Endothelial cell of umbilical vein (primary cell): Measurements from ENCODE around the gene GRM8. TPM values are rescaled to one million over a fixed set of nuclear protein-coding genes. Genes with fewer than 3 reads are reported as not detected.

ENCODE experiments used
- BruUV-seq: library from RNA; stranded (reverse); fragments of 400-500 nt; replicated peaks from 2 replicates; lab custom pipeline; 2021; lab: Mats Ljungman, UMichigan
- CTCF ChIA-PET: fragments of 300-600, 350-600 bp; sonication (Branson Sonifier 250); formaldehyde crosslinking; loops from one replicate; lab custom pipeline; 2021; ENCODE audit warnings: antibody characterized with exemption, inconsistent platforms; lab: Charles Lee
- POLR2A ChIA-PET: fragments of 300-600, 350-600 bp; sonication (Branson Sonifier 250); formaldehyde crosslinking; loops from one replicate; lab custom pipeline; 2021; ENCODE audit warnings: antibody characterized with exemption, inconsistent platforms; lab: Charles Lee
- DNase-seq: peaks from one replicate; pipeline ENCODE4 v3.0.0-alpha.2; 2011; ENCODE audit warnings: low read depth, low spot score
- FAIRE-seq: peaks from 2 replicates; lab custom pipeline; 2011; peaks lifted over from hg19 to GRCh38; lab: Jason Lieb, UNC
- H2AFZ ChIP-seq: 2 replicates; pipeline ENCODE4 v1.6.0; 2012; ENCODE audit warnings: low read depth, low read length, control low read depth, inconsistent platforms
- H3K27ac ChIP-seq: 2 replicates; pipeline ENCODE4 v1.5.1; 2011; ENCODE audit warnings: low read depth, mild to moderate bottlenecking, control low read depth, low read length, moderate library complexity; ENCODE audit not compliant: insufficient read depth
- H3K27me3 ChIP-seq, 2 experiments: 2 replicates each; pipeline versions ENCODE4 v1.6.0 to v1.6.1; 2011; ENCODE audit warnings: low read length in 2 of 2, mixed read lengths in 1 of 2; ENCODE audit not compliant: control insufficient read depth in 2 of 2, insufficient read depth in 2 of 2
- H3K36me3 ChIP-seq, 2 experiments: 2 replicates in 1 of 2; 3 replicates in 1 of 2; pipeline ENCODE4 v1.5.1; 2011; ENCODE audit warnings: low read length in 2 of 2, mild to moderate bottlenecking in 1 of 2, moderate library complexity in 1 of 2; ENCODE audit not compliant: control insufficient read depth in 2 of 2, insufficient read depth in 2 of 2; ENCODE audit errors: extremely low read depth in 1 of 2
- H3K4me1 ChIP-seq: 3 replicates; pipeline ENCODE4 v1.5.1; 2011; ENCODE audit warnings: mild to moderate bottlenecking, low read length; ENCODE audit not compliant: control insufficient read depth, insufficient read depth; ENCODE audit errors: extremely low read depth
- H3K4me2 ChIP-seq: 2 replicates; pipeline ENCODE4 v1.6.1; 2011; ENCODE audit warnings: low read length, control low read depth, mixed read lengths; ENCODE audit not compliant: insufficient read depth
- H3K4me3 ChIP-seq, 3 experiments: fragments of 200-600 bp in 1 of 3; sonication (generic), shearing (Covaris generic) in 1 of 3; replicated peaks in 1 of 3; 2 replicates each; pipeline ENCODE4 v1.5.1; 2011 to 2016; ENCODE audit warnings: control low read depth in 3 of 3, low read length in 3 of 3, mild to moderate bottlenecking in 2 of 3, inconsistent platforms in 1 of 3, low read depth in 1 of 3, moderate library complexity in 1 of 3; ENCODE audit not compliant: insufficient read depth in 1 of 3
- H3K79me2 ChIP-seq: 2 replicates; pipeline ENCODE4 v1.6.0; 2012; ENCODE audit warnings: low read length, inconsistent platforms; ENCODE audit not compliant: control insufficient read depth, insufficient read depth
- H3K9ac ChIP-seq: replicated peaks from 2 replicates; pipeline ENCODE3; 2011; ENCODE audit warnings: low read length, control low read depth; ENCODE audit not compliant: insufficient read depth; ENCODE audit errors: extremely low read depth
- H3K9me1 ChIP-seq: replicated peaks from 3 replicates; pipeline ENCODE4 v1.6.0; 2011; ENCODE audit warnings: mild to moderate bottlenecking, low read length; ENCODE audit not compliant: control insufficient read depth, insufficient read depth; ENCODE audit errors: extremely low read depth
- H3K9me3 ChIP-seq: replicated peaks from 2 replicates; pipeline ENCODE4 v1.5.1; 2012; ENCODE audit warnings: low read length, inconsistent platforms; ENCODE audit not compliant: control insufficient read depth, insufficient read depth
- H4K20me1 ChIP-seq: replicated peaks from 2 replicates; pipeline ENCODE3; 2011; ENCODE audit warnings: mild to moderate bottlenecking, low read length; ENCODE audit not compliant: control insufficient read depth, insufficient read depth; ENCODE audit errors: extremely low read depth
- CTCF ChIP-seq, 2 donors: IDR thresholded peaks; 1 replicate in 1 of 2; 2 replicates in 1 of 2; pipeline ENCODE4 v1.5.1; 2011; ENCODE audit warnings: low read length in 2 of 2, mild to moderate bottlenecking in 2 of 2, moderate library complexity in 2 of 2, control low read depth in 1 of 2, inconsistent platforms in 1 of 2, low read depth in 1 of 2; ENCODE audit not compliant: insufficient read depth in 1 of 2; ENCODE audit errors: extremely low read depth in 1 of 2
- EZH2 ChIP-seq: IDR thresholded peaks from 2 replicates; pipeline ENCODE4 v1.6.1; 2012; ENCODE audit warnings: borderline replicate concordance, low read depth, mild to moderate bottlenecking, moderate library complexity, low read length, inconsistent platforms; ENCODE audit not compliant: severe bottlenecking
- FOS ChIP-seq: IDR thresholded peaks from 2 replicates; pipeline ENCODE4 v1.6.1; 2011; ENCODE audit warnings: mild to moderate bottlenecking, low read length, moderate library complexity, borderline replicate concordance; ENCODE audit not compliant: insufficient read depth
- GATA2 ChIP-seq: IDR thresholded peaks from 2 replicates; pipeline ENCODE4 v1.7.0; 2011; ENCODE audit warnings: low read depth, mild to moderate bottlenecking, moderate library complexity, mixed read lengths, low read length; ENCODE audit not compliant: insufficient read length, insufficient read depth
- JUN ChIP-seq: IDR thresholded peaks from 2 replicates; pipeline ENCODE4 v1.6.1; 2011; ENCODE audit warnings: borderline replicate concordance, low read depth; ENCODE audit not compliant: insufficient read length, insufficient read depth
- MYC ChIP-seq: IDR thresholded peaks from one replicate; pipeline ENCODE4 v1.6.1; 2011; ENCODE audit warnings: mild to moderate bottlenecking, low read depth, low read length
- POLR2A ChIP-seq: IDR thresholded peaks from 2 replicates; pipeline ENCODE4 v1.6.1; 2012; ENCODE audit warnings: low read depth, mild to moderate bottlenecking, control low read depth, low read length
- POLR2AphosphoS5 ChIP-seq: IDR thresholded peaks from 2 replicates; pipeline ENCODE4 v1.6.1; 2012; ENCODE audit warnings: low read depth, mild to moderate bottlenecking, control low read depth, low read length, moderate library complexity; ENCODE audit not compliant: insufficient read depth
- dilution Hi-C: fragments of 300-500 bp; cut with MboI; formaldehyde crosslinking; loops from one replicate; pipeline ENCODE4 v1.15.0; 2019; ENCODE audit warnings: low sequenced_read_pairs; ENCODE audit not compliant: extremely low pct_ligation_motif_present
- intact Hi-C: fragments of 100-400 bp; cut with micrococcal nuclease; formaldehyde crosslinking; loops from one replicate; pipeline ENCODE4 v1.10.0; 2022
- polyA plus RNA-seq, 4 experiments: library from polyadenylated mRNA; depleted of rRNA in 3 of 4; stranded (reverse) in 3 of 4; unstranded in 1 of 4; fragments of >200 nt; gene quantifications; 2 replicates each; pipeline versions ENCODE4 v1.2.1 to v1.2.3, GENCODE V29; 2011 to 2012; ENCODE audit warnings: missing spikeins in 1 of 4
- total RNA-seq: library from RNA; stranded (reverse); gene quantifications from 2 replicates; pipeline ENCODE4 v1.2.3, GENCODE V29; 2021

The GRM8 gene
- total and polyA plus RNA-seq, 2 donors (not counting 3 experiments of a cell fraction or from before 2014, with no cell fraction given): not detected

GRCh38 chr7:126690104-126690503 lies 562.6 kb downstream of the GRM8 start:
- intact Hi-C loops: no loop called here
- Histone ChIP-seq H3K27me3 (no peaks in the 10 kb centered on the region), H3K36me3 (no peaks in the 10 kb centered on the region), H3K79me2 (no peaks in the 10 kb centered on the region), H3K9me1 (no peaks in the 10 kb centered on the region), H3K27ac (no peak overlapping the region), H4K20me1 (no peaks in the 10 kb centered on the region), H2AFZ (no peak overlapping the region), H3K9ac (no peak overlapping the region), H3K4me2 (no peak overlapping the region), H3K4me1 (no peaks in the 10 kb centered on the region), H3K9me3 (no peaks in the 10 kb centered on the region), H3K4me3 (no peak overlapping the region)
- BruUV-seq: no TSS peak
- FAIRE-seq (no peak), DNase-seq (no peak)
- ChIA-PET POLR2A (no interaction called here), CTCF (no interaction called here)
- TF ChIP-seq FOS: no peak
- TF ChIP-seq CTCF (IDR thresholded peaks at IDR 0.05; ENCODE audit: extremely low read depth in 1 of 2, insufficient read depth in 1 of 2, low read depth in 1 of 2, low read length in 2 of 2): no peak
- TF ChIP-seq EZH2: no peak
- TF ChIP-seq POLR2AphosphoS5: no peak
- TF ChIP-seq MYC: no peak
- TF ChIP-seq POLR2A: no peak
- no peak for TF ChIP-seq JUN
- no peak for TF ChIP-seq GATA2
- dilution Hi-C loops: no loop called here
